ENCODE data around the gene BCLAF3.

Gene BCLAF3

DNA sequence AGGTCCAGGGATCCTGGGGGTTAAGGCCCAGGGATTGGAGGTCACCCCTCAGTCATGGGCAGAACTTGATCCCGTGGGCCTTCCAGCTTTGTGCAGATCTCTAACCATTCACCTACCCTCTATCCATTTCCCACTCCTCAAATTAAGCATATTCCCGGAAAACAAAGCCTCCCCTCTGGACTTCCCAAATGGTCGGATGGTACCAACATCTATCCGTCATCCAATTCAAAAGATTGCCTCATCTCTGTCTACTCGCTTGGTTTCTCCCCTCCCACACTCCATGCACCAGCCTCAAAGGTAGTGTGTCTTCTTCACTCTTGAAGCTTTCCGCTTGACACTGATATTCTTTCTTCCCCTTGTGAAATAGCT lies 473 bp upstream of the BCLAF3 start:
- Mint-ChIP-seq H3K27ac (peak overlapping the region; percentile 94), H3K9me3 (no peaks in the 10 kb centered on the region), H3K36me3 (ENCODE audit: low read depth) (peaks cover 5% of the 10 kb centered on the region), H3K4me3 (peak overlapping the region; percentile 80), H3K4me1 (peaks cover 15% of the 10 kb centered on the region), H3K27me3 (no peaks in the 10 kb centered on the region)
- ATAC-seq: no peak
- DNase-seq: no peak

DNA sequence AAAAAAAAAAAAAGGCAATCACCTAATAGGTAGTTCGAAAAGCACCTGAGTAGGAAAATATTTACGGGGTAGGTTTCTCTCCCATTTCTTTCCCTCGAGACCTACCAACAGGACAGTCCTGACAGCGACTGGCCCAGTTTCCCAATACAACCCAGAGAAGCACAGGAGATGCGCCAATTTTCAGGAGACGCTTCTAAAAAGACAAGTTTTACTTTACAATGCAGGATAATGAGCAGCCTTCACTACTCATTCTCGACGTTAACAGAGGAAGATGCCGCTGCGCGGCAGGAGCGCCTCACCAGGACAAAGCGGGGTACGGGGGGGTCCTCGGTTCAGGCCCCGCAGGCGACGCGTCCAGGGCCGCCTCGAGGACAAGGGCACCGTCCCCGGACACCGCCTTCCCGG lies 708 bp downstream of the BCLAF3 start:
- ATAC-seq: no peak
- peak; percentile 21 for DNase-seq
- H3K4me1 Mint-ChIP-seq: peaks cover 17% of the 10 kb centered on the region
- no peak overlapping the region for H3K27ac Mint-ChIP-seq
- peak overlapping the region; percentile 87 for H3K4me3 Mint-ChIP-seq
- peaks cover 7% of the 10 kb centered on the region for H3K36me3 Mint-ChIP-seq (ENCODE audit: low read depth)
- no peaks in the 10 kb centered on the region for H3K27me3 Mint-ChIP-seq
- no peaks in the 10 kb centered on the region for H3K9me3 Mint-ChIP-seq

DNA sequence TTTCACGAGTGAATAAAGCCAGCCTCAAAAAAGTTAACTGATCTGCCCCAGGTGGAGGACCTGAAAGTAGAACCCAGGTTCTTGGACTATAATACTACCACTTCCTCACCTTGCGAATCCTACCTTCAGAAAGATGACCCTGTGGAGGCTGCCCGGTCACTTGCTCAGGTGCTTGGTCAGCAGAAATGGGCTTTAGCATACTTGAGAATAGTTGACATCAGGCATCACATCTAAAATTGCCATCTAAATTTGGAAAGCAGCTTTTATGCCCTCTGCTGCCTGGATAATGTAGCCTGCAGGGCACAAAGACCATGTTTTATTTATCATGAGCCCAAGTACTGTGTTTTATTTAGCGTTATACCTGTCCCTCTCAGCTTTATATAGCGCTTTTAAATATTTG lies 3.0 kb downstream of the BCLAF3 start:
- ATAC-seq: no peak
- Mint-ChIP-seq H3K27me3 (no peaks in the 10 kb centered on the region), H3K27ac (no peak overlapping the region), H3K4me1 (peaks cover 17% of the 10 kb centered on the region), H3K9me3 (no peaks in the 10 kb centered on the region), H3K4me3 (no peak overlapping the region), H3K36me3 (ENCODE audit: low read depth) (peaks cover 7% of the 10 kb centered on the region)
- no peak for DNase-seq

DNA sequence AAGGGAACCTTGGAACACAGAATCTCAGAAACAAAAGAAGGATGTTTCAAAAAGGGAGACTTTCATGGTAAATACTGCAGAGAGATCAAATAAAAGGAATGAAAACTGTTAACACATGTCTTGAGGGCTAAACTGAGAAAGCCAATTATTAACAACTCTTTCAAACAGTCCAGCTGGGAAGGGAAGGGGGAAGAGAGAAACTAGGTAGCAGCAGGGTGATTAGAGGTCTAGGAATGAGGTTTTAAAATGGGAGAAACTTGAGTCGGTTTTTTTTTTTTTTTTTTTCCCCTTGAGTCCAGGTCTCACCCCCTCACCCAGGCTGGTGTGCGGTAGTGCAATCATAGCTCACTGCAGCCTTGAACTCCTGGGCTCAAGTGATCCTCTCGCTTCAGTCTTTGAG lies 4.3 kb downstream of the BCLAF3 start:
- no peaks in the 10 kb centered on the region for H3K9me3 Mint-ChIP-seq
- no peak overlapping the region for H3K27ac Mint-ChIP-seq
- ATAC-seq: no peak
- peaks cover 7% of the 10 kb centered on the region for H3K36me3 Mint-ChIP-seq (ENCODE audit: low read depth)
- H3K27me3 Mint-ChIP-seq: no peaks in the 10 kb centered on the region
- no peak overlapping the region for H3K4me3 Mint-ChIP-seq
- peaks cover 17% of the 10 kb centered on the region for H3K4me1 Mint-ChIP-seq
- DNase-seq: no peak

DNA sequence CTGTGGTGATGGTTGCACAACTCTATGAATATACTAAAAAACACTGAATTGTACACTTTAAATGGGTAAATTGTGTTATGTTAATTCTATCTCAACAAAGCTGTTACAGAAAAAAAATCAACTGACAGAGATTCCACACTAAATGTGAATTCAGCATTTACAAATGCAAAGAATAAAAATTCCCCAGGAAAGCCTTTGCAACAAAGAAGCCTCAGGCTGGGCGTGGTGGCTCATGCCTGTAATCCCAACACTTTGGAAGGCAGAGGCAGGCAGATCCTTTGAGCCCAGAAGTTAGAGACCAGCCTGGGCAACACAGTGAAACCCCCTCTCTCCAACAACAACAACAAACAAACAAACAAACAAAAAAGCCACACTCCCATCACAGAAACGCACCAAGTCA lies 8.9 kb downstream of the BCLAF3 start:
- Mint-ChIP-seq H3K9me3 (no peaks in the 10 kb centered on the region), H3K36me3 (ENCODE audit: low read depth) (peaks cover 11% of the 10 kb centered on the region), H3K27me3 (no peaks in the 10 kb centered on the region), H3K27ac (no peak overlapping the region), H3K4me1 (peaks cover 17% of the 10 kb centered on the region), H3K4me3 (no peak overlapping the region)
- DNase-seq (no peak), ATAC-seq (no peak)

DNA sequence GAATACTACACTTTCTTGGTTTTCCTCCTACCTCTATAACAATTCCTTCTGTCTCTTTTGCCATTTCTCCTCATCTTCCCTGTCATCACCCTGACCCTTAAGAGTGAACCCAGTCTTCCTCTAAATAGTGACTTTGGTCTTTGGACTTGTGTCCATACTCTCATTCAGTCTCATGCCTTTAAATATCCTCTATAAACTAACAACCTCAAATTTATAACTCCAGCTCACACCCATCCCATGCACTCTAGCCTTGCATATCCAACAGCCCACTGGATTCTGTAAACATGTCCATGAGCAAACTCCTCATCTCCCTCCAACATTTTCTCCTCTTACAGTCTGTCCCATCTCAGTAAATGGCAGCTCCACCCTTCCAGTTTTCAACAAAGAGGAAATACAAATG lies 15.0 kb downstream of the BCLAF3 start:
- ATAC-seq: no peak

DNA sequence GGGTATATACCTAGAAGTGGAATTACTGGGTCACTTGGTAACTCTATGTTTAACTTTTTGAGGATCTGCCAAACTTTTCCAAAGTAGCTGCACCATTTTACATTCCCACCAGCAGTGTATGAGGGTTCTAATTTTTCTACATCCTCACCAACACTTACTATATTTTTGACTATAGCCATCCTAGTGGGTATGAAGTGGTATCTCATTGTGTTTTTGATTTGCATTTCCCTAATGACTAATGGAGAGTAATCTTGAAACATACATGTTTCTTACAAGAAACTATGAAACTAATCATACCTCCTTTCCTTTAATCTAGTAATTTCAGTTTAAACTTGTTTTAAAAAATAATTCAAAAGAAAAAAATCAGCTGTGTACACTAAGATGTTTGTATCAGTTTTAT lies 17.9 kb downstream of the BCLAF3 start:
- Mint-ChIP-seq H3K27me3 (no peaks in the 10 kb centered on the region), H3K36me3 (ENCODE audit: low read depth) (peaks cover 4% of the 10 kb centered on the region), H3K9me3 (peaks cover 5% of the 10 kb centered on the region), H3K4me3 (no peak overlapping the region), H3K4me1 (peaks cover 15% of the 10 kb centered on the region), H3K27ac (no peak overlapping the region)
- ATAC-seq (no peak), DNase-seq (no peak)

More for the DNA sequence above, 15.0 kb downstream of the BCLAF3 start:
- H3K27me3 Mint-ChIP-seq: no peaks in the 10 kb centered on the region
- peaks cover 17% of the 10 kb centered on the region for H3K4me1 Mint-ChIP-seq
- DNase-seq: no peak
- H3K36me3 Mint-ChIP-seq (ENCODE audit: low read depth): peaks cover 8% of the 10 kb centered on the region
- H3K4me3 Mint-ChIP-seq: no peak overlapping the region
- no peak overlapping the region for H3K27ac Mint-ChIP-seq
- H3K9me3 Mint-ChIP-seq: peaks cover 5% of the 10 kb centered on the region

DNA sequence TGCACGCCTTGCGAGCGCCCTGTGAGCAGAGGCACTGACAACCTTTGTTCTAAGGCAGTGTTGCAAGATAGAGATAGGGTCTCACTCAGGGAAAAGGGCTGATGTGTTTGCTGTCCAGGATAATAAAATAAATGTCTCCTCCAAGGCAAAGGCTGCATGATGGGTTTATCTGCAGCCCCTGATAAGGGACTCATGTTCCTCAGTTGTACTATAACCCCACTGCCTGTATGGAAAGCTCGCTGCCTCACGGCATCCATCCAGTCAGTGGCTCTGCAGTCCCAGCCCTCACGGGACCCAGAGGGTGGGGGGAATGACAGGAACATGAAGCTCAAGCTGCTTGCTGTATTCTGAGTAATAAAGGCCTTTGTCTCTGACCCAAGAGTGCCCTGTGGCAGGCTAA lies 22.6 kb downstream of the BCLAF3 start:
- Mint-ChIP-seq H3K4me3 (no peak overlapping the region), H3K27me3 (no peaks in the 10 kb centered on the region), H3K27ac (no peak overlapping the region), H3K36me3 (ENCODE audit: low read depth) (peaks cover 10% of the 10 kb centered on the region), H3K4me1 (peaks cover 17% of the 10 kb centered on the region), H3K9me3 (no peaks in the 10 kb centered on the region)
- DNase-seq (no peak), ATAC-seq (no peak)

DNA sequence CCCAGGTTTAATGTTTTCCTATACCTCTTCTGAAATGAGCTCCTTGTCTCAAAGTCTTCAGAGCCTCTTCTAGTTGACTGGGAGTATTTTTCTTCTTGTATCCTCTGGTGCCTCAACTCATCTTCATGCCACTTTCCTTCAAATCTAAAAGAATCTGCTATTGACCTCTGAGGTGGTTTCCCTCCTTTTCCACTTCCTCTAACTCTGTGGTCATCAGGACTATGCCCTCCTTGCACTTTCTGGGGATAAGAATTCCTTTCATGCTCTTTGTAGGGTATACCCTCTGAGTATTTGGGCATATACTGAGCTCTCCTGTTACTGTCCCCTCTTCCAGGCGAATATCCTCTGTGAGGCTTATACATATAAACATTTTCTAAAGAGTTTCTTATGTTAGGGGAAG lies 24.8 kb downstream of the BCLAF3 start:
- Mint-ChIP-seq H3K27me3 (no peaks in the 10 kb centered on the region), H3K27ac (no peak overlapping the region), H3K4me3 (no peak overlapping the region), H3K9me3 (no peaks in the 10 kb centered on the region), H3K36me3 (ENCODE audit: low read depth) (peaks cover 11% of the 10 kb centered on the region), H3K4me1 (peaks cover 13% of the 10 kb centered on the region)
- DNase-seq (no peak), ATAC-seq (no peak)

DNA sequence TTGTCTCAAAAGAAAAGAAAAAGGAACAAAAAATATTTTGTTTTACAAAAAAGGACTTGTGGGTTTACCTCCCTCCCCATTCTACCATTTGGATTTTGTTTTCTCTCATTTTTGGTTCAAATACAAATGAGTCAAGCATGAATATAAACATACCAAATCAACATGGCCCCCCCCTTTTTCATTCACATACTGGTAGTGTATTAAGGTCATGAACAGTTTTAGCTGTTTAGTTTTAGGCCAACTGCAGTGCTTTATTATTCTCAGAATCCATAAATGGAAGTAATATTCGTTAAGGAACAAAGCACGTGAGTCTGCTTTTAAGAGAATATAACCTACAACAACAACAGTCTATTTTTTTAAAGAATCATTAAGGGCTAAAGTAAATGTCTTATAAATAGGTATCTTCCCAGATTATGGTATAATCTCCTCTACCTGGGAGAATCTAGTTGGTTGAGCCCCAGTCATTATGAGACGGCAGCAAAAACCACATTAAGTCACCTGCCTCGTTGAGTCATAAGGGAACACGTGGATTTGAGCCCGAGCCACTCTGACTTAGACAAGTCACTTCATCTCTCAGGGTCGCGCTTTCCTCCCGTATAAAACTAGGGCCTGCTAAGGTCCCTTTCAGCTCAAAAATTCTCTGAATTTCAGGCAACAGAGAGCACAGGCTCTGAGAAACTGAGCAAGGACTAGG lies 26.7 kb downstream of the BCLAF3 start:
- H3K27ac Mint-ChIP-seq: no peak overlapping the region
- peaks cover 15% of the 10 kb centered on the region for H3K4me1 Mint-ChIP-seq
- H3K4me3 Mint-ChIP-seq: no peak overlapping the region
- no peaks in the 10 kb centered on the region for H3K27me3 Mint-ChIP-seq
- H3K9me3 Mint-ChIP-seq: no peaks in the 10 kb centered on the region
- ATAC-seq: peak; percentile 84
- DNase-seq: peak; percentile 27
- H3K36me3 Mint-ChIP-seq (ENCODE audit: low read depth): peaks cover 11% of the 10 kb centered on the region

DNA sequence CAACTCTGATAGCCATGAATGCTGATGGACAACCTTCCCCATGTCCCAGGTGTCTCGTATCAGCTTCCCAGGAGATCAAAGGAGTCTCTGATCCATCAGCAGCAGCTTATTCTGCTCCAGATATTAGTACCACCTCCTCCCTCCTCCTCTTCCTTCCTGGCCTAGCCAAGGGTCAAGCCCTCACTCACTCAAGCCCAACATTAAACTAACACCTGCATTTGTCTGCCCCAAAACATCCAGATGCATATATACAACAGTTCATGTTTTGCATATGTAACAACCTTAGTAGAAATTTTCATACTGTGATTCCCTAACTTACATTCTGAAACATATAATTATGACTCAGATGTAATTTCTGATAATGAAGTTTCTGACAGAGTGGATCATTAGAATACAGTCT lies 29.9 kb downstream of the BCLAF3 start:
- H3K9me3 Mint-ChIP-seq: no peaks in the 10 kb centered on the region
- H3K36me3 Mint-ChIP-seq (ENCODE audit: low read depth): peaks cover 2% of the 10 kb centered on the region
- no peak for ATAC-seq
- H3K4me3 Mint-ChIP-seq: no peak overlapping the region
- DNase-seq: no peak
- H3K27me3 Mint-ChIP-seq: no peaks in the 10 kb centered on the region
- H3K27ac Mint-ChIP-seq: no peak overlapping the region
- H3K4me1 Mint-ChIP-seq: peaks cover 12% of the 10 kb centered on the region

DNA sequence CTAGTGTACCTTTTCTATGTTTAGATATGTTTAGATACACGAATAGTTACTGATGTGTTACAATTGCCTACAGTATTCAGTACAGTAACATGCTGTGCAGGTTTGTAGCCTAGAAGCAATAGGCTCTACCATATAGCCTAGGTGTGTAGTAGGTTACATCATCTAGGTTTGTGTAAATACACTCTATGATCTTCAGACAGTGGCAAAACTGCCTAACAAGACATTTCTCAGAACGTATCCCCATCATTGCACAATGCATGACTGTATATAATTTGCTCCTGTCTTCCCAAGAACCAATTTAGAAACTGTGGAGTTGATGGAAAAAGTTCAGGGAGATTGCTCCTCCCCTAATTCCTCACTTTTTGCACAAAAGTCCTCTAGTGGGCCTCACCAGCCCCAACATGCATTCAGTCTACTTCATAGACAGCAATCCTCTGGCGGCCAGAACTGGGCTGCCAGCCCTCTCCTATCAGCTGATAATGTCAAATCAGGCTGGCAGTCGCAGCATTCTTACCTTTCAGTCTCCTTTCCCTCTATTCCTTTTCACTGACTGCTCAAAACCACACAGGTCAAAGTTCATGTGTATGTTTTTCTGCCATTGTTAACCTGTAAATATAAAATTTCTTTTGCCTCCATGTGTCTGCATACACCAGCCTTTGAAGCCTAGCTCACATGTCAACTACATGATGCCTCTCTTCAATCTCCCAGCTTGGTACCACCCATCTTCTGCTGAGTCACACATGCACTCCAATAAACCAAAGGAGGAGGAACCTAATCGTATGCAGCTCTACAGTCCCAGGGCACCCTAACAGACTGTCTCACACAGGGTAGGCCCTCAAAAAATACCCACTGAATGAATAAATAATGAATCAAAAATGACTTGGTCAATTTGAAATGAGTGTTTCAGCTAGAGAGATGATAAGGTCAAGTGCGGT lies 32.0 kb downstream of the BCLAF3 start:
- H3K4me1 Mint-ChIP-seq: peaks cover 4% of the 10 kb centered on the region
- no peaks in the 10 kb centered on the region for H3K9me3 Mint-ChIP-seq
- H3K36me3 Mint-ChIP-seq (ENCODE audit: low read depth): peaks cover 2% of the 10 kb centered on the region
- DNase-seq (no peak), ATAC-seq (no peak)
- H3K27ac Mint-ChIP-seq: no peak overlapping the region
- no peak overlapping the region for H3K4me3 Mint-ChIP-seq
- no peaks in the 10 kb centered on the region for H3K27me3 Mint-ChIP-seq

DNA sequence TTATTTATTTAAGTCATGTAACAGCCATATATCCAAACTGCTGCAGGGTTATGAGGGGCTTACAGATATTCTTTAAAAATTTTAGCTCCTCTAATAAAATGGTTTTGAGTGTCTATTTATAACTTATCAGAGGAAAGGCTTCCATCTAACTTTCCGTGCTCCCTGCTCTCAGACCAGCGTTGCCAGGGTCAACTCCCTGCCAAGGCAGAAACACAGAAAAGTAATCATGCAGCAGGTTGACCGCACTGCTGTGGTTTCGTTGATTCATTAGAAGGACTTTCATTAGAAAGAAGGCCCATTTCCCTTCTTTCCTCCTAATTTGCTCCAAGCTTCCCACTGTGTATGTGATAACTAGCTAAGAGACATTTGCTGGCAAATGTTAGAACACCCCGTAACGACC lies 33.9 kb downstream of the BCLAF3 start:
- peaks cover 4% of the 10 kb centered on the region for H3K4me1 Mint-ChIP-seq
- no peaks in the 10 kb centered on the region for H3K36me3 Mint-ChIP-seq (ENCODE audit: low read depth)
- no peaks in the 10 kb centered on the region for H3K9me3 Mint-ChIP-seq
- H3K4me3 Mint-ChIP-seq: no peak overlapping the region
- ATAC-seq (no peak), DNase-seq (no peak)
- no peak overlapping the region for H3K27ac Mint-ChIP-seq
- H3K27me3 Mint-ChIP-seq: no peaks in the 10 kb centered on the region

DNA sequence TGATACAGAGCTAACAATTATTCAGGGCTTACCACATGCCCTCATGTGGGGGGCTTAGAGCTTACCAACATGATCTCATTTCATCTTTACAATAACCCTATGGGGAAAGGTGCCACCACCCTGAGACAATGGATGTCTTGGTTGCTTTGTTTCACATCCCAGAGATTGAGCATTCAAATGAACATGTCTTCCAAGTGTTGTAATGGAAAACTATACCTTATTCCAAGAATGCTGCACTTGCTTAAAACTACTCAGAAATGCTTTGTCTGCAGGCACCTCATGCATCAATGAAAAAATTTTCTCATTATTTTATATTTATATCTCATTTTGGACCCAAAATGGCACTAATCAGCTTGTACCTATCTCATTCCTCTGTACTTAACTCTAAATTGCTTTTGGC lies 34.6 kb downstream of the BCLAF3 start:
- Mint-ChIP-seq H3K4me1 (peaks cover 4% of the 10 kb centered on the region), H3K27me3 (no peaks in the 10 kb centered on the region), H3K36me3 (ENCODE audit: low read depth) (no peaks in the 10 kb centered on the region), H3K9me3 (no peaks in the 10 kb centered on the region), H3K4me3 (no peak overlapping the region), H3K27ac (no peak overlapping the region)
- ATAC-seq: no peak
- DNase-seq: no peak

DNA sequence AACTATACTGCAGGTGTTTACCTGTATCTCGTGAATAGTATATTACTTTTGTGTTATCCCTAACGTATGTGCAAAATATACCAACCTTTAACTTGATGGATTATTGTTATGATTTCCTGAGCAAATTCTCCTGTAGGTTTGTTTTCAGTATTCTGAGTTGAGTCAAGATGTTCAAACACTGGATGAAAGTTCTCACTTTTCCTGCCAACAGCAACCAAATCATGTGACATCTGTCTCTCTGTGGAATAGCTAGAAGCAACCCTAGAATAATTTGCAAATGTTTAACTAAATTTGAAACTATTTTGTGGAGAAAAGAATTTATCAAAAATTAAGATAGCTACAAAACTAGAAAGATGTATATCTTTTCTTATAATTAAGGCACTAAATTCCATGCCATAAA lies 35.6 kb downstream of the BCLAF3 start:
- no peaks in the 10 kb centered on the region for H3K9me3 Mint-ChIP-seq
- H3K4me1 Mint-ChIP-seq: no peaks in the 10 kb centered on the region
- H3K27ac Mint-ChIP-seq: no peak overlapping the region
- H3K27me3 Mint-ChIP-seq: no peaks in the 10 kb centered on the region
- no peak for DNase-seq
- ATAC-seq: no peak
- H3K4me3 Mint-ChIP-seq: no peak overlapping the region
- no peaks in the 10 kb centered on the region for H3K36me3 Mint-ChIP-seq (ENCODE audit: low read depth)

Data from activated naive CD8-positive, alpha-beta T cell treated with anti-CD3 and anti-CD28 coated beads, Interleukin-2, amount 50 U/mL, for 24 hours (primary cell).